ENCODE measurements around the gene CDH11. TPM values are rescaled to one million over a fixed set of nuclear protein-coding genes. Genes with fewer than 3 reads are reported as not detected.

CDH11 gene
- total RNA-seq, 2 donors from 2014 or later = 51.6 to 59.1 TPM

GRCh38 chr16:64948056-64948455 is 173.8 kb downstream of the CDH11 start:
- Histone ChIP-seq H3K4me3 (no peak overlapping the region), H3K4me1 (no peaks in the 10 kb centered on the region), H3K36me3 (no peaks in the 10 kb centered on the region), H3K27me3 (no peaks in the 10 kb centered on the region), H3K9me3 (no peaks in the 10 kb centered on the region), H3K27ac (no peak overlapping the region)
- no peak for TF ChIP-seq CTCF (IDR thresholded peaks at IDR 0.05)
- no peak for DNase-seq (ENCODE audit: low spot score)

GRCh38 chr16:64947651-64948050 is 174.2 kb downstream of the CDH11 start:
- Histone ChIP-seq H3K27ac (no peak overlapping the region), H3K9me3 (no peaks in the 10 kb centered on the region), H3K4me3 (no peak overlapping the region), H3K27me3 (no peaks in the 10 kb centered on the region), H3K36me3 (no peaks in the 10 kb centered on the region), H3K4me1 (no peaks in the 10 kb centered on the region)
- TF ChIP-seq CTCF (IDR thresholded peaks at IDR 0.05) = no peak
- no peak for DNase-seq (ENCODE audit: low spot score)

GRCh38 chr16:64933885-64934284 is 188.0 kb downstream of the CDH11 start:
- no peaks in the 10 kb centered on the region for H3K4me1 ChIP-seq
- H3K4me3 ChIP-seq = no peak overlapping the region
- DNase-seq (ENCODE audit: low spot score) = no peak
- H3K9me3 ChIP-seq = no peaks in the 10 kb centered on the region
- no peaks in the 10 kb centered on the region for H3K27me3 ChIP-seq
- H3K27ac ChIP-seq = no peak overlapping the region
- TF ChIP-seq CTCF (IDR thresholded peaks at IDR 0.05) = no peak
- H3K36me3 ChIP-seq = no peaks in the 10 kb centered on the region

- Histone ChIP-seq H3K27me3 (no peaks in the 10 kb centered on the region), H3K4me1 (no peaks in the 10 kb centered on the region), H3K36me3 (no peaks in the 10 kb centered on the region), H3K4me3 (no peak overlapping the region), H3K27ac (no peak overlapping the region), H3K9me3 (peaks cover 0 to 15% of the 10 kb centered on the region in 2 donors)
- TF ChIP-seq CTCF (IDR thresholded peaks at IDR 0.05) = no peak
- no peak for DNase-seq (ENCODE audit: low spot score)
These were observed 195.4 kb downstream of the CDH11 start for GRCh38 chr16:64926476-64926875.

- Histone ChIP-seq H3K9me3 (peaks cover 0 to 15% of the 10 kb centered on the region in 2 donors), H3K36me3 (no peaks in the 10 kb centered on the region), H3K4me3 (no peak overlapping the region), H3K4me1 (no peaks in the 10 kb centered on the region), H3K27me3 (no peaks in the 10 kb centered on the region), H3K27ac (no peak overlapping the region)
- no peak for DNase-seq (ENCODE audit: low spot score)
- no peak for TF ChIP-seq CTCF (IDR thresholded peaks at IDR 0.05)
These were observed 196.7 kb downstream of the CDH11 start for GRCh38 chr16:64925166-64925565.

GRCh38 chr16:64924086-64924485 is 197.8 kb downstream of the CDH11 start:
- DNase-seq (ENCODE audit: low spot score) = no peak
- no peak for TF ChIP-seq CTCF (IDR thresholded peaks at IDR 0.05)

More at GRCh38 chr16:64924086-64924485, 197.8 kb downstream of the CDH11 start:
- Histone ChIP-seq H3K27ac (no peak overlapping the region), H3K4me3 (no peak overlapping the region), H3K9me3 (peaks cover 0 to 15% of the 10 kb centered on the region in 2 donors), H3K36me3 (no peaks in the 10 kb centered on the region), H3K4me1 (no peaks in the 10 kb centered on the region), H3K27me3 (no peaks in the 10 kb centered on the region)
